ENCODE measurements around the gene MYOCD. TPM values are rescaled to one million over a fixed set of nuclear protein-coding genes. Genes with fewer than 3 reads are reported as not detected.
"Not testable (repeated sequence)": the region's sequence is repeated elsewhere in the genome, so short reads cannot be mapped to it uniquely, and the experiment has no call there.

The MYOCD gene, protein sequence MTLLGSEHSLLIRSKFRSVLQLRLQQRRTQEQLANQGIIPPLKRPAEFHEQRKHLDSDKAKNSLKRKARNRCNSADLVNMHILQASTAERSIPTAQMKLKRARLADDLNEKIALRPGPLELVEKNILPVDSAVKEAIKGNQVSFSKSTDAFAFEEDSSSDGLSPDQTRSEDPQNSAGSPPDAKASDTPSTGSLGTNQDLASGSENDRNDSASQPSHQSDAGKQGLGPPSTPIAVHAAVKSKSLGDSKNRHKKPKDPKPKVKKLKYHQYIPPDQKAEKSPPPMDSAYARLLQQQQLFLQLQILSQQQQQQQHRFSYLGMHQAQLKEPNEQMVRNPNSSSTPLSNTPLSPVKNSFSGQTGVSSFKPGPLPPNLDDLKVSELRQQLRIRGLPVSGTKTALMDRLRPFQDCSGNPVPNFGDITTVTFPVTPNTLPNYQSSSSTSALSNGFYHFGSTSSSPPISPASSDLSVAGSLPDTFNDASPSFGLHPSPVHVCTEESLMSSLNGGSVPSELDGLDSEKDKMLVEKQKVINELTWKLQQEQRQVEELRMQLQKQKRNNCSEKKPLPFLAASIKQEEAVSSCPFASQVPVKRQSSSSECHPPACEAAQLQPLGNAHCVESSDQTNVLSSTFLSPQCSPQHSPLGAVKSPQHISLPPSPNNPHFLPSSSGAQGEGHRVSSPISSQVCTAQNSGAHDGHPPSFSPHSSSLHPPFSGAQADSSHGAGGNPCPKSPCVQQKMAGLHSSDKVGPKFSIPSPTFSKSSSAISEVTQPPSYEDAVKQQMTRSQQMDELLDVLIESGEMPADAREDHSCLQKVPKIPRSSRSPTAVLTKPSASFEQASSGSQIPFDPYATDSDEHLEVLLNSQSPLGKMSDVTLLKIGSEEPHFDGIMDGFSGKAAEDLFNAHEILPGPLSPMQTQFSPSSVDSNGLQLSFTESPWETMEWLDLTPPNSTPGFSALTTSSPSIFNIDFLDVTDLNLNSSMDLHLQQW
- not detected in 2 replicates for total RNA-seq (2014; rRNA removed; shearing (Covaris generic))

DNA sequence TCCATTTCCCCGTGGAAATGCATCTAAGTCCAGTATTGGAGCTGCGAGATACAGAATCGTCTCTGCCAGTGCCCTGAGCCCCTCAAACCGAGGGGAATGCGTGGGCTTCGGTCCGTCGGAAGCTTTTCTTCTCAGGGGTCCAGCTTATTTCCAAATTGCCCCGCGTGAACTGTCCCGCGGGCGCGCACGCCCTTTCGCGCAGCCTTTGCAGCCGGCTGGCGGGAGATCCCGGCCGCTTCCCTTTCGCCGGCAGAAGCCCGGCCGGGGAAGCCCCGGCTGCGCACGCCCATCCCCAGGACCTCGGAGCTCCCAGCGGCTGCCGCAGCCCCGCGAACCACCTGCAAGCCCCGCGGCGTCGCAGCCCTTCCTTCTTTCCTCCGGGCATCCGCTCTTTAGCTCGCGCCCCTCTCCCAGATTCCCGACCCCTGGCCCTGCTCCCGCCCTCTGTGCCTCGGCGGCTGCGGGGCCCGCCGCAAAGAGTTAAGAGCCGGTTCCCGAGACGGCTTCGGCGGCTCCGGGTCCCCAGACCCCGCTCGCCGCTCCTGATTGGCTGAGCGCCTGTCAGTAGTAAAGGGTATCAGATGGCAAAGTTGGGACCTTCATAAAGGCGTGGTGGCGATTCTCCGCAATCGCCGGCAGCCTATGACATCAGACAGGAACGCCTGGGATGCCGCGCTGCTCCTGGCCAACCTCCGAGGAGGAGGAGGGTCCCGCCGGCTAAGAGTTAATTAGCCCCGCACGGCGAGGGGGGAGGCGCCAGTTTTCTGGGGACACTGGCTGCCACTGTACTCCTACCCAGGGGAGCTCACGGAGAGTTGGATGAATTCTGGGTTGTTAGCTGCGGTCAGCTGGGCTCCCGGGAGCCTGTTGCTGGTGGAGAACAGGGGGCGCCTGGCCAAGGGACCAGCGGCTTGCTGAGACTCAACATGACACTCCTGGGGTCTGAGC lies at the start of gene MYOCD:
MYOCD (plus strand) TSS at position 628 of the 948 bp plus-strand sequence; CDS start at position 927, 299 bp downstream.
- no peak for DNase-seq (ENCODE audit: low spot score)

DNA sequence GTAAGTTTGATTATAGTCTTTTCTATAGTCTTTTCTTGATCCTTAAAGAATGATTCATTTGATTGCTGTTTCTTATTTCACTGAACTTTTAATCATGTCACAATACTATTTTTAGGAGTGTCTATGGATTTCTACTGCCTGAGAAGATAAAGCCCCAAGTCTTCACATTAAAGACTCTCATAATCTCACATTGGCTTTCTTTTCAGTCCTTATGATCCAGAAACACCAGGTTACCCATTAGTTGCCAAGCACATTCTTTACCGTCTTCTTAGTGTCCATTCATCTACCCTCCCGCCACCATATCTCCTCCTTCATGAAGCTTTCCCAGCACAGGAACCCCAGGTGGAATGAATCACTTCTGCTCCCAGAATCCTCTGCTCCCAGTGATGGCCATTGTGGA lies 49.5 kb upstream of the MYOCD start:
- DNase-seq (ENCODE audit: low spot score) = no peak

DNA sequence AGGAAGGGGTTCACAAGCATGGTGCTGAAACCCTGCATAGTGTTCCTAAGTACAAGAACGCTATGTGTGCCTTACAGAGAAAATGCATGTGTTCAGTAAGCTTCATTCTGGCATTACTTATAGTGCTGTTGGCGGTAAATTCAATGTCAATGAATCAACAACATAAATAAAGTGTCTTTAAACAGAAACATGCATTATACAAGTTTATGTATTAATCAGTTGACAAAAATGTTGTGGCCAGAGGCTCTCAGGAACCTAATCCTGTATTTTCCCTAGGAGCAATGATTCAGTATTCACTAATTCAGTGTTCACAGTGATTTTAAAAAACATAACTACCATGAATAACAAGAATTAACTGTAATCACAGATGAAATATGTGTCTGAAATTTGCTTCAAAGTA lies 47.1 kb upstream of the MYOCD start:
- DNase-seq (ENCODE audit: low spot score) = no peak

DNA sequence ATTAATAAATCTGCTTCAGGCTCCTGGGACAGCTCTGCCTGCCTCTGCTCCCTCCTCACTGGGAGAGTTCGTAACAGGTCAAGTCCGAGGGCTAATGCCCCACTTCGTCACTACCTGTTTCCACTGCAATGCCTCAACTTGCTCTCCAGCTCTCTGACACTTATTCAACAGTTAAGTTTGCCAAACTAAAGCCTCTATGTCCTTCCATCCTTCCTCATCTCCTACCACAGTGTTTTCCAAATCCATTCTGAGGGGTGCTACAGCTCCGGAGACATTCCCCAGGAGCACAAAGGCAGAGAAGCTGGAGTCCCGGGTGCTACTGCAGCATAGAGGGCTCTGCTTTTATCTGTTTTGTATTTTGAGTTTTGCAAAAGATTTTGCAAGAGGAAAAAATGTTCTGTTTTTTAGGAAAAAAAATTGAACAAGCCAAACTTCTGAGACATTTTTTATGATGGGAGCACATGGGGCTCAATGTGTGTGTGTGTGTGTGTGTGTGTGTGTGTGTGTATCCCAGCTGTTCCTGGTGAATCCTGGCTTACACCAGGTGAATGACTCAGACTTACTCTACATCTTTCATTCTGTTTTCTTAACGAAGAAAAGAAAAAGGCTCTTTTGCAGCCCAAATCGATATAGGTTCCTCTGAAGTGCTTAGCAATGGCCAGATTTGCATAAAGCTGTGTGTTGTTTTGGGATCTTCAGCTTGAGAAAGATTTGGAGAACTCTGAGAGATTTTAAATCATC lies 46.1 kb upstream of the MYOCD start:
- no peak for DNase-seq (ENCODE audit: low spot score)

DNA sequence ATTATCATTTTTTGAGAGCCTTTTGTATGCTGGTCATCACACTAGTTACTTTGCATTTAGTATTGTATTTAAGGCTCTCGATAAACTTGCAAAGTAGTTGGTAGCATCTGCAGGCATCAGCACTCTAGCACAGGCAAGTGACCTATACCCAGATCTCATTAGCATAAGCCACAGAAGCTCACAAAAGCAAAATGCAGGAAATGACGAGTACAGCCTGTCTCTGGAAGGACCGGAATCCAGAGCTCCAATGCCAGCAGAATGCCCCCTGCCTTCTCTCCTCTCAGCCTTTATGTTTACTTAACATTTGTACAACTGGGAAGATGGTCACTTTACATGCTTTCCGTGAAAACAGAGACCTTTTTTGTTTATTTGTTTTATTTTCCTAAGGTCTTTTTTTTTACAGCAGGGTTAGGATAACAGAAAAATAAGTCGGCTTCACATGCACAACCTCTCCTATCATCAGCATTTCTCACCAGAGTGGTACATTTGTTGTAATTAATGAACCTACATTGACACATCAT lies 45.4 kb upstream of the MYOCD start:
- DNase-seq (ENCODE audit: low spot score) = no peak

DNA sequence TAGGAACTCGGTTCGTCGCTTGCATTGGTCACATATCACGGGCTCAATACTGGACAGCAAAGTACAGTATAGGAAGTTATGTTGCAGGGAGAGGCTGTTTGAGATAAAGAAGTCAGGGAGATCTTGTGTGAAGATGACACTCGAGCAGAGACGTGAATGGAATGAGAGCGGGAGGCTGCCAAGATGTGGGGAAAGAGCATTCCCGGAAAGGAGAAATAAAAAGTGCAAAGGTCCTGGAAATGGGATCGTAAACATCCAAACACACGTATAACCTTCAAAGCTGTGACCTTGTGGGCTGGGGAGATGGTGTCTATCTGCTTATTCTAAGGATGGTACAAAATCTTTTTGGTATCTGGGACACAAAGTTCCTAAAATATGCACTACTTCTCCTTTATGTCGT lies 43.0 kb upstream of the MYOCD start:
- DNase-seq (ENCODE audit: low spot score) = no peak

DNA sequence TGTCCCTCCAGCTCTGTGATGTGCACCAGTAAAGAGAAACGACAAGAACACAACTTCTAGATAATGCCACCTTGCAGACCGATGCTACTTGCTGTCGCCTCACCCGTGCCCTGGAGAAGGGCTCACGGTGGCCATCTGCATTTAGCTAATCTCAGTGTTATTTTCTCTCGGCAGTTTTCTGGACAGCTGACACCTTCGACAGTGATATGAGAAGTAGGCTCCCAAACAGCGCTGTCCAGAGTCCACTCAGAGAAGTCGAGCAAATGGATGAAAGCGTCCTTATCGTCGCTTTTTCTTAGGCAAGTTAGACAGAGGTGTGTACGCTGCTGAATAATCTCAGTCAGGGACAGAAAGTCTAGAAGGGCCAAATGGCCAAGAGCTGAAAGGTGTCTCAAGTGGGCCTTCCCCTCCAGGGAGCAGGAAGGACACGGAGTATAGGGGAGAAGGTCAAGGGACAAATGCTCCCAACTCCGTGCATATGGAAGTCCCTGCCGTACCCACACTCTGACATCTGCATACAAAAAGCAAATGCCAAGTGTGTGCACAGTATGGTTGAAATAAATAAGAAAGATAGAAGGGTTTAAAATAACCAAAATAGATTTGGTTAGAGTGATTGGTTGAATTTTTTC lies 42.4 kb upstream of the MYOCD start:
- no peak for DNase-seq (ENCODE audit: low spot score)

DNA sequence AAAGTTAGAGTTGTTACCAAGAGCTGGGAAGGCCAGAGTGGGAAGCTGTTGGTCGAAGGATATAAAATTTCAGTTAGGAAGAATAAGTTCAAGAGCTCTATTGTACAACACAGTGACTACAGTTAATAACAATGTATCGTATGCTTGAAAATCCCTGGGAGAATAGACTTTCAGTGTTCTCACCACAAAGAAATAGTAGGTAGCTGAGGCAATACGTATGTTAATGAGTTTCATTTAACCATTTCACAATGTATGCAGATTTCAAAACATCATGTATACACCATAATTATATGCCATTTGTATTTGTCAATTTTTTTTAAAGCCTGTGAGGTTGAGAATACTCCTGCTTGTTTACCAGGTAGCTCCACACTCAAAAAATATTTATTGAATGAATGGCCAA lies 41.5 kb upstream of the MYOCD start:
- DNase-seq (ENCODE audit: low spot score) = no peak

DNA sequence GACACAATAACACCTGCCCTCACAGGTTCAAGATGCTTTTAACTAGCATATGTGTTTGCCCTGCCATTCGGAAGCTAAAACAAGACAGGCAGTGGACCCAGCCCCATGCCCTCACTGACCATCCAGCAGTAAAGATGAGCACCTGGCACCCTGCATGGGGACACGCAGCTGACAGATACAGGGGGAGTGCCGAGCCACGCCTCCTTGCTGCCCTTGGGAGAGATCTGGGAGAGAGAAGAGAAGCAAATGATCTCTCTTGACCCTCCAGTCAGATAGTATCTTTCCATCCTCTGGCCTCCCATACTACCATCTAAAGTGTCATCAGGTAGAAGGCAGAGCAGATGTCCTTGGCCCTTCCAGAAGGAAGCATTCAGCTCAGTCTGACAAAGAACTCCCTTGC lies 40.6 kb upstream of the MYOCD start:
- DNase-seq (ENCODE audit: low spot score) = no peak

DNA sequence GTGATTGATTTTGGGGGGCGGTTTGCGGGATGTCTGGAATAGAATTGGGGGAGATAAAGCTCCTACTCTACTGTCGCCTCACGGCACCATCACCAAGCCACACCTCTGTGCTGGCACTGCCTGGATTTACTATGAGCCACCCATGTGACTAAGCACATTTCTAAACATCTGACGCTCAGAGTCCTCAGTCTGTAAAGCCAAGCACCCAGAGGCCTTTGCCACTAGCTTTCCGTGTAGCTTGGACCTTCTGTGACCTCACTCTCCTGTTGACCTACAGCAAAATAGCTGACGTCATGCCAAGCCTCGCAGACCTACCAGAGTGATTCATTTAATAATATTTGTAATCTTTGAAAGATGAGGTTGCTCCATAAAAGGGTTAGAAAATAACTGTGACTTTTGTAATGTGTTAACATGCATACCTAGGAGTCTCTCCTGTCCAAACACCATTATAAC lies 38.5 kb upstream of the MYOCD start:
- peak; percentile 35 for DNase-seq (ENCODE audit: low spot score)

DNA sequence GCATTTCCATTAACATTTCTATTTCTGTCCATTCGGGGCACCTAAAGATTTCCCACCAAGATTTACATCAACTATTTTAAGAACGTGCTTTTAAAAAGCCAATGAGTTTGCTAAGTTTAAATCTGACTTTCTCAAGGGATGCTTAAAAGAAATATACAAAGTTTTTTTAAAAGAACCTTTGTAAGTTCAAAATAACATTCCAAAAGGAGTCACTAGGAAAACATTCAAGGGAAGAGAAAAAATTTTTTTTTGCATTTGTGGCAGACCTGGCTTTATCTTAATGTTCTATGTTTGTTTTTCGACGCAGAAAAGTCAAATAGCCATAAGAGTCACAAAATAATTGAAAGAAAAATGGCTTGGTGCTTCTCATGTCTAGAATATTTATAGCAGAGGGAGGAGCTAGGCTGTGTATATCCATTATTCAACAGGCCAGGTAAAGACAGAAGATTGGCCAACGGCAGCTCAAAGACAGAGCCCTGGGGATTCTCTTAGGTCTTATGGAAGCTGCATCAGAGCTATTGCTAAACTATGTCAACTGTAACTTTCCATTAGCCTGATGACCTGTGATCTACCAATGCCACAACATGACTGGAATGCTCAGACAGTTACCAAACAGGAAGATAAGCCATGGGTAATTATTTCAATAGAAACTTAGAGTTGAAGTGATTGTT lies 37.8 kb upstream of the MYOCD start:
- DNase-seq (ENCODE audit: low spot score) = no peak

DNA sequence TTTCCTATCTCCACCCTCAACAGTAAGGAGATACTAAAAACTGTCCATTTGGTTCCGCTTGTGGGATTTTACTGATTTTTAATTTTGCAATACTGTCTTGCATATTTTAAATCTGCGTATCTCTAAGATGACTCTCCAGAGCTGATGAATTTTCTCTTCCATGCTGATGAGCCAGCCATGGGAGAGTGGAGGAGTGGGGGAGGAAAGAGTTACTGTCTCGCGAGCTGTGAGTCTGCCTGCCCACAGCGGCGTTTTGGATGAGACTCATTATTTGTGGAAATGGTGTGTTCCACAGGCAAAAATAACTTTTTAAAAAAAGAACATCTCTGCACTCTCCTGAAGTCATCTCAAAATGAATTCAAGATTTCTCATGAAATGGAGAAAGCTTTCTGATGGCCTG lies 34.6 kb upstream of the MYOCD start:
- DNase-seq (ENCODE audit: low spot score) = no peak

DNA sequence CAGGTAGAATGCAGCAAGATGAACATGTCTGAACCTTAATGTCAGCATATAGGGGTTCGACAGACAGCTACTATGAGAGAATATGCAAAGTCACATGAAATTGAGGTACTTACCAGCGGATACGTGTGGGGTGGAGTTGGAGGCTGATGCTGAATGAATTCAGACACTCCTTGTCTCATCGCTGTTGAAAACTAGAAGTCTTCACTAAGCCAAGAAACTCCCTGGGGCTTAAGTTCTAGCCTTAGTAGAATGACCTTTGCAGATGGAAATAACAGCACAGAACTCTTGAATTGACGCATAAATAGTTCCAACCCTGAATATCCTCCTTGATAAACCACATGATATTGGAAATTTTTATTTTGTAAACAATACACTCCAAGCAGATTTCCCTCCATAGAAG lies 32.9 kb upstream of the MYOCD start:
- no peak for DNase-seq (ENCODE audit: low spot score)

DNA sequence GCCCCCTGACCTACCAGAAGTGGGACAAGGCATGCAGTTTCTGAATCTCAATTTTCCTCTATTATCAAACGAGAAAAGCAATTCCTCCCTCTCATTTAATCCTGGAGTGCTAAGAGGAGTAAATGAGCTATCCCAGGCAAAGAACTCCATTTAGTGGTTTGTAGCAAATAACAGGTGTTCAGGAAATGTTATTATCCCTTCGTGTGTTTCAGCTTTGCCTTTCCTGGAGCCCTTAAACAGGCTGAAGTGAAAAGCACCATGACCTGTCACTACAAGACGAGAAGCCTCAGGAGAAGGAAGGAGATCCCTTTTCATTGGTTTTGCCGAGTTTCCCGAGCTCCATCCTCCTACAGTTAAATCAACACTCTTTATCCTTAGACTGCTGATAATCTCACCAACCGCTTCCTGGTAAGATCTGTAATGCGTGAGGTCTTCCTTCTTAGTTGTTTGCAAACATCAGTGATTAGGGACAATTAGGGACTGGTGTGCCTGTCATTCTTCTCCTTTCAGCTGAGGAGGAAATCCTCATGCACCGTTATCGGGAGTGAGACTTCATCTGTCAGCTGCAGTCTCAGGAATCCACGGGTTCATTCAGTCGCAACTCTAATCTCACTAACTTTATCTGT lies 30.8 kb upstream of the MYOCD start:
- DNase-seq (ENCODE audit: low spot score) = no peak

DNA sequence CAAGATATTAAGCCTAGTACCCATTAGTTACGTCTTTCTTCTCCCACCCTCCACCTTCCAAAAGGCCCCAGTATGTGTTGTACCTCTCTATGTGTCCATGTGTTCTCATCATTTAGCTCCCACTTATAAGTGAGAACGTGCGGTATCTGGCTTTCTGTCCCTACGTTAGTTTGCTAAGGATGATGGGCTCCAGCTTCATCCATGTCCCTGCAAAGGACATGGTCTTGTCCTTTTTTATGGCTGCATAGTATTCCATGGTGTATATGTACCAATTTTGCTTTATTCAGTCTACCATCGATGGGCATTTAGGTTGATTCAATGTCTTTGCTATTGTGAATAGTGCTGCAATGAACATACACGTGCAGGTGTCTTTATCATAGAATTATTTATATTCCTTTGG lies 29.7 kb upstream of the MYOCD start:
- not testable (repeated sequence) for DNase-seq (ENCODE audit: low spot score)

DNA sequence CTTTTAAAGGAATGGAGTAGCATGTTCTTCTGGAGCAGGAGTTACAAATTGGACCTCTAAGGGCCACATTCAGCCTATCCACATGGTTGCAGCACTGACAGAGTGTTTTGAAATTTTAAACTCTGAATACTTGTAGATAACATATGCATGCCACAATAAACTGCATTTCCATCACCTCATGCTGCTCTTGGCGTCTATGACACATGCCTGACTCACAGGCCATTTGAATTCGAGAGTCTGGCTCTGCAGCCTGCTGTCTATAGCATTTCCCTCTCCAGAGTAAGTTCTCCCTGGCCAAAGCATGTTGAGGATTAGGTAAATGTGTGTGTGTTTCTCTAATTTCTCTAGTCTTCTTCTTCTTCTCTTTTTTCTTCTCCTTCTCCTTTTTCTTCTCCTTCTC lies 28.7 kb upstream of the MYOCD start:
- no peak for DNase-seq (ENCODE audit: low spot score)

DNA sequence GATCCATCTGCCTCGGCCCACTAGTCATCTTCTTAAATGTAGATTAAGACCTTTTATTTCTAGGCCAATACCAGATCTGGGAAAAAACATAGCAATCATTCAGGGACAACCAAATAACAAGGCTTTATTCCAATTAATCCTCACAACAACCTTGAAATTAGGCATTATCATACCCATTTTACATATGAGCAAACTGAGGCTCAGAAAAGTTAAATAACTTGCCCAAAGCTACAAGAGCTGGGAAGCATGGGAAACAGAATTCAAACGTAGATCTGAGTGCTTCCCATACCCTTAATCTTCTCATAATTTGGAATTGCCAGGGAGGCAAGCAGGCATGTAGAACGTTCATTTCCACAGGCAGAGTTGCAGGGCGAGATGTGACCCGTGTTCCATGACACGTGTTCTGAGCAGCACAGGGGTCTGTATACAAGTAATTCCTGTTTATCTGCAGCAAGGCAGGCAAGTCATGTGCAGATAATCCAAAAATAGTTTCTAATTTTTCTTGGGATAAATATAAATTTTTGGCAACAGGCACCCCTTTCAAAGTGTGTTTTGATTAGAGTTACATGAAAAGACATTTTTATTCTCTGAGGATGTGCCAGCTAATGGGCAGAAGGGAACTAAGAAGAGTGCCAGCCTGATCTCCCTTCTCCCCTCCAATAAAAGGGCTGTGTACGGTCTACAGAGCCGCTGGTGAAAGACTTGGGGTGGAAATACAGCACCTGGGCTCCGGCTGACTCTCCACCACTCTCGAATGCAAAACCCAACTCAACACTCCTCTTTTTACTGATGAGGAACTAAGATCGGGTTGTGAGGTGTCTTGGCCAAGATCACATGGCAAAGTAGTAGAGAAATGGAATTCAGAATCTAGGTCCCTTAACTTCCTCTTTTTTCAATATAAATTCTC lies 27.7 kb upstream of the MYOCD start:
- no peak for DNase-seq (ENCODE audit: low spot score)

DNA sequence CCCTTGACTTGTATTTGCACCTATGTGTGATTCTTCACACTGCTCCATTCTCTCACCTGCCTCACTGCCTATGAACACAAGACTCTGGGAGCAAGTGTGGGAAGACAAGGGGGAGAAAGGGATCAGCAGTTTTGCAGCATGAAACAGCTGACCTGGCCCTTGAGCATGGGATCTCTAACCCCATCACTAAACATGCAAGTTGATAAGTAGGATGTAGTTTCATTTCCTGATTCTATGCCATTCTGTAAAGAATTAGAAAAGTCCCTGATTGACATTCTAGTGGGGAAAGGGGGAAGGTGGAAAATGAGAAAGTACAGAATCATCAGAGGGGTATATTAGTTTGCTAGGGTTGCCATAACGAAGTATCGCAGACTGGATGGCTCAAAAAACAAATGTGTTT lies 25.3 kb upstream of the MYOCD start:
- DNase-seq (ENCODE audit: low spot score) = no peak

All from HT-29 (cell line).